Measurements from ENCODE around the gene GBF1.

The GBF1 gene

GRCh38 chr10:102283488-102283887 lies 38.2 kb downstream of the GBF1 start:
- H3K4me2 ChIP-seq (ENCODE audit: low read length): no peak overlapping the region
- peaks cover 6% of the 10 kb centered on the region for H3K4me1 ChIP-seq
- no peak overlapping the region for H2AFZ ChIP-seq
- no peak overlapping the region for H3K27ac ChIP-seq
- no peaks in the 10 kb centered on the region for H3K36me3 ChIP-seq (ENCODE audit: control insufficient read depth, insufficient read depth, low read length)
- H3K27me3 ChIP-seq (ENCODE audit: control insufficient read depth, insufficient read depth, low read length): no peaks in the 10 kb centered on the region
- TF ChIP-seq CTCF (IDR thresholded peaks at IDR 0.05): no peak
- no peak overlapping the region for H3K9ac ChIP-seq
- no peaks in the 10 kb centered on the region for H3K9me3 ChIP-seq (ENCODE audit: control insufficient read depth, low read length)
- peaks cover 42% of the 10 kb centered on the region for H3K79me2 ChIP-seq
- no peak overlapping the region for H3K4me3 ChIP-seq (ENCODE audit: low read depth, low read length)

GRCh38 chr10:102283890-102284289 lies 38.6 kb downstream of the GBF1 start:
- Histone ChIP-seq H3K79me2 (peaks cover 45% of the 10 kb centered on the region), H3K36me3 (ENCODE audit: control insufficient read depth, insufficient read depth, low read length) (no peaks in the 10 kb centered on the region), H3K27ac (no peak overlapping the region), H3K27me3 (ENCODE audit: control insufficient read depth, insufficient read depth, low read length) (no peaks in the 10 kb centered on the region), H3K9me3 (ENCODE audit: control insufficient read depth, low read length) (no peaks in the 10 kb centered on the region), H3K4me1 (peaks cover 6% of the 10 kb centered on the region), H3K4me2 (ENCODE audit: low read length) (no peak overlapping the region), H3K9ac (no peak overlapping the region), H2AFZ (no peak overlapping the region), H3K4me3 (ENCODE audit: low read depth, low read length) (no peak overlapping the region)
- TF ChIP-seq CTCF (IDR thresholded peaks at IDR 0.05): no peak

- Histone ChIP-seq H3K36me3 (ENCODE audit: control insufficient read depth, insufficient read depth, low read length) (no peaks in the 10 kb centered on the region), H2AFZ (no peak overlapping the region), H3K4me2 (ENCODE audit: low read length) (no peak overlapping the region), H3K4me3 (ENCODE audit: low read depth, low read length) (no peak overlapping the region), H3K27ac (no peak overlapping the region), H3K79me2 (peaks cover 52% of the 10 kb centered on the region), H3K9ac (no peak overlapping the region), H3K9me3 (ENCODE audit: control insufficient read depth, low read length) (no peaks in the 10 kb centered on the region), H3K4me1 (peaks cover 6% of the 10 kb centered on the region), H3K27me3 (ENCODE audit: control insufficient read depth, insufficient read depth, low read length) (no peaks in the 10 kb centered on the region)
- no peak for TF ChIP-seq CTCF (IDR thresholded peaks at IDR 0.05)
Observed at GRCh38 chr10:102284531-102284930, 39.2 kb downstream of the GBF1 start.

- Histone ChIP-seq H3K79me2 (peaks cover 50% of the 10 kb centered on the region), H3K9me3 (ENCODE audit: control insufficient read depth, low read length) (no peaks in the 10 kb centered on the region), H3K36me3 (ENCODE audit: control insufficient read depth, insufficient read depth, low read length) (no peaks in the 10 kb centered on the region), H3K4me3 (ENCODE audit: low read depth, low read length) (no peak overlapping the region), H2AFZ (no peak overlapping the region), H3K9ac (no peak overlapping the region), H3K4me1 (peaks cover 6% of the 10 kb centered on the region), H3K27me3 (ENCODE audit: control insufficient read depth, insufficient read depth, low read length) (no peaks in the 10 kb centered on the region), H3K27ac (no peak overlapping the region), H3K4me2 (ENCODE audit: low read length) (no peak overlapping the region)
- no peak for TF ChIP-seq CTCF (IDR thresholded peaks at IDR 0.05)
Observed at GRCh38 chr10:102285133-102285532, 39.8 kb downstream of the GBF1 start.

- no peak overlapping the region for H2AFZ ChIP-seq
- no peaks in the 10 kb centered on the region for H3K9me3 ChIP-seq (ENCODE audit: control insufficient read depth, low read length)
- no peaks in the 10 kb centered on the region for H3K27me3 ChIP-seq (ENCODE audit: control insufficient read depth, insufficient read depth, low read length)
- no peaks in the 10 kb centered on the region for H3K36me3 ChIP-seq (ENCODE audit: control insufficient read depth, insufficient read depth, low read length)
- H3K4me1 ChIP-seq: peaks cover 2% of the 10 kb centered on the region
- H3K4me3 ChIP-seq (ENCODE audit: low read depth, low read length): no peak overlapping the region
- H3K27ac ChIP-seq: no peak overlapping the region
- H3K79me2 ChIP-seq: peaks cover 52% of the 10 kb centered on the region
- no peak overlapping the region for H3K9ac ChIP-seq
- no peak overlapping the region for H3K4me2 ChIP-seq (ENCODE audit: low read length)
- TF ChIP-seq CTCF (IDR thresholded peaks at IDR 0.05): no peak
Observed at GRCh38 chr10:102286216-102286615, 40.9 kb downstream of the GBF1 start.
